Skin epidermis (tissue), 12 donors: ENCODE results near the gene ZNF716.
"Not testable (repeated sequence)": the region's sequence is repeated elsewhere in the genome, so short reads cannot be mapped to it uniquely, and the experiment has no call there.

ENCODE experiments used
- H3K27ac ChIP-seq, 21 experiments: fragments of 200-600 bp; sonication (generic) in 11 of 21; one replicate each; pipeline ENCODE4 v1.5.0; 2020; ENCODE audit warnings: mild to moderate bottlenecking in 3 of 21, inconsistent platforms in 2 of 21, moderate library complexity in 2 of 21
- H3K4me3 ChIP-seq, 7 experiments: fragments of 200-600 bp; sonication (generic) in 2 of 7; one replicate each; pipeline ENCODE4 v1.5.0; 2020; ENCODE audit warnings: inconsistent platforms in 2 of 7, mild to moderate bottlenecking in 2 of 7, moderate library complexity in 1 of 7

ZNF716 gene

DNA sequence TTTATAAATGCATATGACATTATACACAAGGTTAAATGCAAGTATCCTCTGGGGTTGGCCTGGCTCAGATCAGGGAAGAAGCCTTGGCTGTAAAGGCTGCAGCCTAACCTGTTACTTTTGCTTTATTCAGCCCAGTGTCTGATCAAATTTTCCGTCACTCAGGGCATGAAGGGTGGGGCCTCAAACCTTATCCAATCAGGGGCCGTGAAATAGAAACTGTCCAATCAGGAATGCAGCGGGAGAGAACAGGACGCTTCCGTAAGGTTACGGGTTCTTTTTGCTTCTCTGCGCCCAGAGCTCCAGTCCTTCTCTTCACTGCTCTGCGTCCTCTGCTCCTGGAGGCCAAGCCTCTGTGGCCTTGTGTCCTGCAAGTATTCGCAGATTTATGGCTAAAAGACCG is at the start of gene ZNF716:
Gene ZNF716 (plus strand): TSS at position 274 of the 400 bp plus-strand sequence. CDS start 112 bp downstream, at position 386.
- H3K4me3 ChIP-seq = no peak within 1 kb of the TSS
- H3K27ac ChIP-seq = no peak within 1 kb of the TSS

- Histone ChIP-seq H3K27ac (no peak overlapping the region), H3K4me3 (no peak overlapping the region)
These were observed 49.3 kb upstream of the ZNF716 start for GRCh38 chr7:57400531-57401155.

DNA sequence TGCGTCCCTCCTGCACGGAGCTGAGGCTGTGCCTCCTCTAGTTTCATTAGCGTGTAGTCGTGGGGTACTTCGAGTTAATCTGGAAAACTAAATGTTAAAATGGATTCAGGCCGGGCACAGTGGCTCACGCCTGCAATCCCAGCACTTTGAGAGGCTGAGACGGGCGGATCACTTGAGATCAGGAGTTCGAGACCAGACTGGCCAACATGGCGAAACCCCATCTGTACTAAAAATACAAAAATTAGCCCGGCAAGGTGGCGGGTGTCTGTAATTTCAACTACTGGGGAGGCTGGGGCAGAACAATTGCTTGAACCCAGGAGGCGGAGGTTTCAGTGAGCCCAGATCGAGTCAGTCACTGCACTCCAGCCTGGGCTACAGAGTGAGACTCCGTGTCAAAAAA is 46.9 kb upstream of the ZNF716 start:
- H3K4me3 ChIP-seq, H3K27ac ChIP-seq: not testable (repeated sequence)

DNA sequence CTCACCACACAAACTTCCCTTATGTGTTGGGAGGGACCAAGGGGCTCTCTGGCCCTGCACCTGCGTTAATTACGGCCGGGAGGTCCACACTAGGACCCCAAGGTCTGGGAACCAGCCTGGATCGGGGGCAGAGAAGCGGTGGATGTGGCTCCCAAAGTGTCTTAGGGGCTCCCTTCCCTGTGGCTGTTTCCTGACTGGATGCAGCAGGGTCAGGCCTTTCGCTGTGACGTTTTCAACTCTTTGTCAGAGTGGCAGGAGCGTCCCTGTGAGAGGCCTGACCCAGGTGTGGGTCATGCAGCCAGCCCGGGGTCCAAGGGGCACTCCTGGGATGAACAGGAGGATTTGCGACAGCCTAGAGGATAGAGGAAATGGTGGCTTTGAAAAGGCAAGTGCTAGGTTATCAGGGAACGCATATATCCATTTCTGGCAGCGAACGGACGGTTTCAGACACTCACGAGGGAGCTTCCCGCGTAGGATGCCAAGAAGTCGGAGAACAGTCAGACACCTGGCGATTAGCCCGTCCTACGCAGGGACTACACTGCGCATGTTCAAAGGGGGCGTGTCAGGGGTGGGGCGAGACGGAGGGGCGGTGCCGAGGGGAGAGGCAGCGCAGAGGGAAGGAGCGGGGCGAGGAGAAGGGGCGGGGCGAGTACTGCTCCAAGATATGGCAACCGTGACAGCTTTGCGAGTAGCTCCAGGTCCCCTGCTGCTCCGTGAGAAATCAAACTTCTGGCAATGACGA is 46.2 kb upstream of the ZNF716 start:
- no peak overlapping the region for H3K4me3 ChIP-seq

GRCh38 chr7:57404343-57404966 is 45.5 kb upstream of the ZNF716 start:
- Histone ChIP-seq H3K27ac (no peak overlapping the region), H3K4me3 (no peak overlapping the region)

More for the DNA sequence above, 46.2 kb upstream of the ZNF716 start:
- H3K27ac ChIP-seq = no peak overlapping the region

- no peak overlapping the region for H3K4me3 ChIP-seq
These were observed 45.0 kb upstream of the ZNF716 start for GRCh38 chr7:57404967-57405421.

GRCh38 chr7:57407125-57407524 is 42.9 kb upstream of the ZNF716 start:
- no peak overlapping the region for H3K27ac ChIP-seq

More at GRCh38 chr7:57404967-57405421, 45.0 kb upstream of the ZNF716 start:
- H3K27ac ChIP-seq = no peak overlapping the region

DNA sequence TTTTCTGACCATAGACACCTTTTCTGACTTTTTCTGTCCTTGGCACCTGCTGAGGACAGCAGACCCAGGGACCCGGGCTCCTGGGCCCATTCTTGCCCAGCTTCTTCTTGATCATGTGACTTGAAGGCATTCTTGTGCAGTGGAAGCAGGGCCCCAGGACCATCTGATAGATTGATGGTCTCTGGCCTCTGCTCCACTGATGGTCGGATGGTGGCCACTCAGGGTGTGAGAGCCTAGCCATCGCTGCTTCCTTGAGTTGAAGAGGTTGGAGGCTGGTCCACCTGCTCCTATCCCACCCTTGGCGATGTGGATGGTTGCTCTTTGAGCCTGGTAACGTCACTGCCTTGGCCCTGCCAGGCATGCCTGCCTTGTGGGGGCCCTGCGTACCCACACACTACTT is 37.8 kb upstream of the ZNF716 start:
- H3K4me3 ChIP-seq = no peak overlapping the region
- H3K27ac ChIP-seq = no peak overlapping the region

More at GRCh38 chr7:57407125-57407524, 42.9 kb upstream of the ZNF716 start:
- H3K4me3 ChIP-seq = no peak overlapping the region

- no peak overlapping the region for H3K27ac ChIP-seq
These were observed 37.4 kb upstream of the ZNF716 start for GRCh38 chr7:57412618-57413017.

DNA sequence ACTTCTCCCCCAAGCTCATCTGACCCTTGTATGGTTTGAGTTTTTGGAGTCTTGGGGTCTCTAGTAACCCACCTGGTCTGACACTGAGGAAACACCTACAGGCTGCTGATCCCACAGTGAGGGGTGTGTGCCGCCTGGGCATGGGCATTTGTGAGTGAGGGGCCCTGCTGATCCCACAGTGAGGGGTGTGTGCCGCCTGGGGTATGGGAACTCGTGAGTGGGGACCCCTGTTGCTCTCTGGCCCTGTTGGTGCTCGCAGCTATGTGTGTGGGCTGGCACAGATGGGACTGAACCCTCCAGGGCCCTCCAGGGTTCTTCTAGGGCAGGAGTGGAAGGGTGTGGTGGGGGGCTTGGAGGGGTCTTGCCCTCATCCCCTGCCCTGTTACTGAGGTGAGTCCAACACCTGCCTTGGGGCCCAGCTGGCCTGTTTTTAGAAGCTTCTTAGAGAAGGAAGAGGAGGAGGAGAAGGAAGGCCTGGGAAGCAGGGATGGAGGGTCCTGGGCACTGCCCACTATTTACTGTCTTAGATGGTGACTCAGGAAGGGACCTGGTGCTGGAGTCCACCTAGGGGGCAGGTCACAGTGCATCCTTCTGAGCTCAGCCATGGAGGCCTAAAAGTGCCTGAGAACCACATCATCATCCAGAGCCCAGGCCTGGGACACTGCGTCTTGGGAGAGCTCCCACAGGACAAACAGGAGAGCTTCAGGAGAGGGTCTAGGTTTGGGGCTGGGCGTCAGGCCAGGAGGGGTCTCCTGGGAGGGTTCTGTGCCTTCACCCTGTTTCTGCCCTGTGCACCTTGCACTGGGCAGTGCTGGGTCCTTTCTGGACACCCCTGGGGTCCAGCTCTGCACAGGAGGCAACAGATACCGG is 36.2 kb upstream of the ZNF716 start:
- Histone ChIP-seq H3K4me3 (no peak overlapping the region), H3K27ac (no peak overlapping the region)

More at GRCh38 chr7:57412618-57413017, 37.4 kb upstream of the ZNF716 start:
- H3K4me3 ChIP-seq = no peak overlapping the region

GRCh38 chr7:57414415-57414814 is 35.6 kb upstream of the ZNF716 start:
- Histone ChIP-seq H3K4me3 (no peak overlapping the region), H3K27ac (no peak overlapping the region)

DNA sequence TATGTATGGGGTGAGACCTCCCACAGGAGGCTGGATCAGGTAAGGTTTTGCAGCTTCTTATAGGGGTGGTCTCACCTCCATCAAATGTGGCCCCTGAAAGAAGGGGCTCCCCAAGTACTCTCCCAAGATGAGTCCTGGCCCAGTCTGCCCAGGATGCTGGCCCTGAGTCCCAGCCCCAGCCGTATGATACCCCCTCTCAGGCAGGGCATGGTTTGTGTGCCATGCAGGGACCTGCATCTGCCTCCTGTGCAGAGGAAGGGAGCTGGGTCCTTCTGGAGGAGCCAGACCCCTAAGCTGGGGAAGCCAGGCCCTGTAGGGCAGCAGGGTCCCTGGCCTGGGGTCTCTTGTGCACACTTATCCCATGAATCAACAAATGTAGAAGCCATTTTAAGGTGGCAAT is 35.1 kb upstream of the ZNF716 start:
- Histone ChIP-seq H3K27ac (no peak overlapping the region), H3K4me3 (no peak overlapping the region)

DNA sequence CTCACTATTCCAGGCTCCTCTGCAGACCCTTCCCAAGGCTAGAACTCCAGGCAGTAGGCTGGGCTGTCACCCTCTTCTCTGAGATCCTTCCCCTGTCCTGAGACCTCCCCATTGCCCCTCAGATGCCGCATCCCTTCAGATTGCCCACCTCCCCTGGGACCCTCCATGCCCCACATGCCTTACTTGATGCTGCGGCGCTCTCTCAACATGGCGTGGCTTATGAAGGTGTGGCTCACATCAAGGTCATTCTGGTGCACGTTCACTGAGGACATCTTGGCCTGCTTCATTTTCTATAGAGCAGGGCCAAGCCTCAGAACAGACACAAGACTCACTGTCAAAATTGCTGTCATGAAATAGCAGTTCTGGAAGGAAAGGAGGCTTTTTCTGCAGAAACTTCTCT is 34.7 kb upstream of the ZNF716 start:
- Histone ChIP-seq H3K27ac (no peak overlapping the region), H3K4me3 (no peak overlapping the region)

DNA sequence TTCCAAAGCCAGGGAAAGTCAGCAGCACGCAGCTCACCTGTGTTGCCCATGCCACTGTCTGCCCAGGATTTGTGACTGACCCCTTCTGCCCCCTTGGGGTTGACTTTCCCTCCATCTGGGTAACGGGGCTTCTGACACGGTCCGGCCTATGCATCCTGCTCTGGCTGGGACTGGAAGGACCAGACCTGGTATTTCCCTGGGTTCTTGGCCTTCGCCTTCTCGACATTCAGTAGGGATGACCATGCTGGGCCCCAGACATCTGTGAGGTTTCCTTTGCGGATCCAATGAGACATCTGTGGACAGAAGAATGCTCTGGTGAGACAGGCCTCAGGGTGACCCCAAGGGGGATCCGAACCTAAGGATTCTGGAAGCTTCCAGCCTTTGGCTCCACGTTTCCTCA is 34.2 kb upstream of the ZNF716 start:
- Histone ChIP-seq H3K4me3 (no peak overlapping the region), H3K27ac (no peak overlapping the region)

- no peak overlapping the region for H3K27ac ChIP-seq
- no peak overlapping the region for H3K4me3 ChIP-seq
These were observed 33.2 kb upstream of the ZNF716 start for GRCh38 chr7:57416601-57417358.

DNA sequence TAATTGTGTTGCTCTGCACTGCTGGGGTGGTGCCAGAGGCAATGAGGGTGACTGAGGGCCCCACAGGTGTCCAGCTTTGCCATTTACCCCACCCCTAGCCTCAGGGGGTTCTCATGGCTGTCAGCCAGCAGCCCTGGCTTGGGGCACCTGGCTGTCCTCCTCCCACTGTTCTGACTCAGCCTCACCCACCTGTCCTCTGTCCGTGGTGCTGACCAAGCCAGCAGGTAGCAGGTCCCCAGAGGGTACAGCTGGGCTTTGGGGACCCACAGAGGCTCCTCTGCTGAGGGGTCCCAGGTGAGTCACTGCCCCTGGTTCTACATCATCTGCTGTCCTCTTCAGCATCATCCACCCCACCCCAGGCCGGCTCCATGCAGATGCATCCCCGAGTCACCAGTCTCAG is 32.2 kb upstream of the ZNF716 start:
- no peak overlapping the region for H3K4me3 ChIP-seq

DNA sequence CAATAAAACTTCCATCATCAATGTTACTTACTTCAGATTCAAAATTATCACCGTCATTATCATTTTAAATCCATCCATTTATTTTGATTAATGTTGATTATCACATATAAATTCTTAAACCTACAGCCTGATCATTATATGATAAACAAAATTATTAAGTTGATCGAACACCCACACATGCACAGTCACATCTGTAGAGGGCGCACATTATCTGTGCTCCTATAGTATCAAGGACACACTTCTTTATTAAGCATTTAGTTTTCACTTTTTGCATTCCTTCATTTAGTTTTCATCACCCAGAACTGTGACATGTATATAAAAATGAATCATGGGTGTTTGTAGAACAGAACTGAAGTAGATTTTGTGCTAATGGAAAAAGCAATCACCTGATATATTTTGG is 26.2 kb upstream of the ZNF716 start:
- Histone ChIP-seq H3K27ac (no peak overlapping the region), H3K4me3 (no peak overlapping the region)

More for the DNA sequence above, 32.2 kb upstream of the ZNF716 start:
- H3K27ac ChIP-seq = no peak overlapping the region

GRCh38 chr7:57424515-57425238 is 25.3 kb upstream of the ZNF716 start:
- H3K27ac ChIP-seq = no peak overlapping the region
- H3K4me3 ChIP-seq = no peak overlapping the region
